G401 (cell line): ENCODE results near the gene SEMA4C. TPM values are rescaled to one million over a fixed set of nuclear protein-coding genes. Genes with fewer than 3 reads are reported as not detected.

Experiments used
- DNase-seq: peaks from one replicate; pipeline ENCODE4 v3.0.0-alpha.2; 2015; ENCODE audit warnings: low spot score
- in situ Hi-C: cut with HindIII; loops from 2 replicates; pipeline ENCODE4 v1.10.0; 2016; ENCODE audit warnings: low sequenced_read_pairs, mixed read lengths
- total RNA-seq: library from RNA; depleted of rRNA; stranded (reverse); fragments of >200 nt; shearing (Covaris generic); gene quantifications from 2 replicates; pipeline ENCODE4 v1.2.3, GENCODE V29; 2014; rRNA removed

Gene SEMA4C
- total RNA-seq, result 37.9 and 40.6 TPM in 2 replicates

- peak; percentile 67 for DNase-seq
- in situ Hi-C loops, result no loop called here
Measured at GRCh38 chr2:96869822-96870625, at the start of gene SEMA4C. TSS of gene SEMA4C (minus strand) at chr2:96870080. CDS start at chr2:96867886, 2,194 bp downstream.

- in situ Hi-C loops, result no loop called here
- DNase-seq, result no peak
Measured at GRCh38 chr2:96918754-96919550, 49.1 kb upstream of the SEMA4C start.

- in situ Hi-C loops, result no loop called here
- DNase-seq, result no peak
Measured at GRCh38 chr2:96918092-96918753, 48.3 kb upstream of the SEMA4C start.

- peak; percentile 86 for DNase-seq
- in situ Hi-C loops, result no loop called here
Measured at GRCh38 chr2:96916646-96917543, 47.0 kb upstream of the SEMA4C start.

- in situ Hi-C loops, result no loop called here
- DNase-seq, result peak; percentile 99
Measured at GRCh38 chr2:96916156-96916630, 46.3 kb upstream of the SEMA4C start.

- no peak for DNase-seq
- in situ Hi-C loops, result no loop called here
Measured at GRCh38 chr2:96914332-96914731, 44.5 kb upstream of the SEMA4C start.

GRCh38 chr2:96913398-96914202, 43.7 kb upstream of the SEMA4C start:
- in situ Hi-C loops, result no loop called here
- peak; percentile 43 for DNase-seq

GRCh38 chr2:96913117-96913397, 43.2 kb upstream of the SEMA4C start:
- no peak for DNase-seq
- in situ Hi-C loops, result no loop called here

- no peak for DNase-seq
- in situ Hi-C loops, result no loop called here
Measured at GRCh38 chr2:96912346-96913116, 42.7 kb upstream of the SEMA4C start.

- DNase-seq, result peak; percentile 51
- in situ Hi-C loops, result no loop called here
Measured at GRCh38 chr2:96909611-96910021, 39.7 kb upstream of the SEMA4C start.

- in situ Hi-C loops, result no loop called here
- peak; percentile 89 for DNase-seq
Measured at GRCh38 chr2:96907115-96908041, 37.5 kb upstream of the SEMA4C start.

- no peak for DNase-seq
Measured at GRCh38 chr2:96906729-96907114, 36.8 kb upstream of the SEMA4C start.

GRCh38 chr2:96903815-96904214, 33.9 kb upstream of the SEMA4C start:
- DNase-seq, result no peak
- in situ Hi-C loops, result no loop called here

More at GRCh38 chr2:96906729-96907114, 36.8 kb upstream of the SEMA4C start:
- in situ Hi-C loops, result no loop called here

GRCh38 chr2:96903318-96903717, 33.4 kb upstream of the SEMA4C start:
- in situ Hi-C loops, result no loop called here
- DNase-seq, result no peak

- DNase-seq, result no peak
- in situ Hi-C loops, result no loop called here
Measured at GRCh38 chr2:96900237-96900636, 30.4 kb upstream of the SEMA4C start.

- in situ Hi-C loops, result no loop called here
- DNase-seq, result no peak
Measured at GRCh38 chr2:96899413-96899741, 29.5 kb upstream of the SEMA4C start.
